ENCODE results near the gene MKI67. TPM values are rescaled to one million over a fixed set of nuclear protein-coding genes. Genes with fewer than 3 reads are reported as not detected.

MKI67 gene
- total and polyA plus RNA-seq, 2 donors from 2014 or later = 0.04 to 2.4 TPM

GRCh38 chr10:128061306-128062300 lies 64.6 kb downstream of the MKI67 start:
- no peak overlapping the region for H3K4me3 ChIP-seq (ENCODE audit: low read length in 3 of 3)
- no peak for FAIRE-seq
- no peaks in the 10 kb centered on the region for H3K9me3 ChIP-seq (ENCODE audit: control insufficient read depth in 2 of 3, insufficient read depth in 1 of 3, low read length in 3 of 3)
- H3K4me1 ChIP-seq (ENCODE audit: control insufficient read depth in 2 of 3, insufficient read depth in 2 of 3, low read depth in 1 of 3, low read length in 3 of 3) = peaks cover 0 to 2% (median 0%) of the 10 kb centered on the region in 3 donors
- TF ChIP-seq CTCF (IDR thresholded peaks at IDR 0.05; ENCODE audit: borderline replicate concordance, extremely low read depth, insufficient read depth) = no peak
- H3K27me3 ChIP-seq (ENCODE audit: control insufficient read depth, insufficient read depth, low read length) = no peaks in the 10 kb centered on the region
- intact Hi-C loops (cut with DNase I) = no loop called here
- H3K36me3 ChIP-seq (ENCODE audit: control insufficient read depth in 2 of 3, insufficient read depth in 3 of 3, low read length in 3 of 3) = peaks cover 0 to 2% (median 0%) of the 10 kb centered on the region in 3 donors
- DNase-seq = peak in 1 of 5 donors; percentile 24
- no peak overlapping the region for H3K27ac ChIP-seq (ENCODE audit: low read depth in 2 of 2, low read length in 2 of 2)
- no peak overlapping the region for H3K9ac ChIP-seq (ENCODE audit: low read length in 3 of 3)

- H3K27ac ChIP-seq (ENCODE audit: low read depth in 2 of 2, low read length in 2 of 2) = no peak overlapping the region
- intact Hi-C loops (cut with DNase I) = no loop called here
- no peak overlapping the region for H3K9ac ChIP-seq (ENCODE audit: low read length in 3 of 3)
- H3K4me3 ChIP-seq (ENCODE audit: low read length in 3 of 3) = no peak overlapping the region
- no peaks in the 10 kb centered on the region for H3K27me3 ChIP-seq (ENCODE audit: control insufficient read depth, insufficient read depth, low read length)
- no peaks in the 10 kb centered on the region for H3K9me3 ChIP-seq (ENCODE audit: control insufficient read depth in 2 of 3, insufficient read depth in 1 of 3, low read length in 3 of 3)
- DNase-seq (peak in 1 of 5 donors; percentile 32), FAIRE-seq (no peak)
- peaks cover 0 to 2% (median 0%) of the 10 kb centered on the region in 3 donors for H3K4me1 ChIP-seq (ENCODE audit: control insufficient read depth in 2 of 3, insufficient read depth in 2 of 3, low read depth in 1 of 3, low read length in 3 of 3)
- peaks cover 0 to 2% (median 0%) of the 10 kb centered on the region in 3 donors for H3K36me3 ChIP-seq (ENCODE audit: control insufficient read depth in 2 of 3, insufficient read depth in 3 of 3, low read length in 3 of 3)
- no peak for TF ChIP-seq CTCF (IDR thresholded peaks at IDR 0.05; ENCODE audit: borderline replicate concordance, extremely low read depth, insufficient read depth)
Measured at GRCh38 chr10:128060341-128061250, 65.6 kb downstream of the MKI67 start.

- intact Hi-C loops (cut with DNase I) = no loop called here
- FAIRE-seq (no peak), DNase-seq (no peak)
- Histone ChIP-seq H3K27me3 (ENCODE audit: control insufficient read depth, insufficient read depth, low read length) (no peaks in the 10 kb centered on the region), H3K9me3 (ENCODE audit: control insufficient read depth in 2 of 3, insufficient read depth in 1 of 3, low read length in 3 of 3) (no peaks in the 10 kb centered on the region), H3K4me3 (ENCODE audit: low read length in 3 of 3) (no peak overlapping the region), H3K9ac (ENCODE audit: low read length in 3 of 3) (no peak overlapping the region), H3K27ac (ENCODE audit: low read depth in 2 of 2, low read length in 2 of 2) (no peak overlapping the region), H3K36me3 (ENCODE audit: control insufficient read depth in 2 of 3, insufficient read depth in 3 of 3, low read length in 3 of 3) (peaks cover 0 to 2% (median 0%) of the 10 kb centered on the region in 3 donors), H3K4me1 (ENCODE audit: control insufficient read depth in 2 of 3, insufficient read depth in 2 of 3, low read depth in 1 of 3, low read length in 3 of 3) (peaks cover 0 to 2% (median 0%) of the 10 kb centered on the region in 3 donors)
- TF ChIP-seq CTCF (IDR thresholded peaks at IDR 0.05; ENCODE audit: borderline replicate concordance, extremely low read depth, insufficient read depth) = no peak
Measured at GRCh38 chr10:128059982-128060293, 66.3 kb downstream of the MKI67 start.
